ENCODE data around the gene TMEM130.

GRCh38 chr7:98903246-98903645 is 33.4 kb upstream of the TMEM130 start:
- TF ChIP-seq POLR2AphosphoS5 (IDR thresholded peaks at IDR 0.05; ENCODE audit: low read depth, low read length) = no peak
- no peak for TF ChIP-seq POLR2A (IDR thresholded peaks at IDR 0.05; ENCODE audit: low read depth, low read length)
- no peak for TF ChIP-seq SPI1 (IDR thresholded peaks at IDR 0.05; ENCODE audit: low read depth, low read length)
- TF ChIP-seq TAF1 (IDR thresholded peaks at IDR 0.05; ENCODE audit: low read depth, low read length) = no peak

Data from GM12891 (cell line).